Natural killer cell (primary cell): ENCODE data around the gene LIX1L. TPM values are rescaled to one million over a fixed set of nuclear protein-coding genes. Genes with fewer than 3 reads are reported as not detected.

Experiments
- ATAC-seq, 3 donors: fragments of 150-1000 bp in 2 of 3; fragments of 200-7000 bp in 1 of 3; cut with Tn5 transposase; 1 replicate in 1 of 3; 2 replicates in 2 of 3; pipeline ENCODE4 v1.10.0; 2021; ENCODE audit warnings: mild to moderate bottlenecking in 2 of 3, moderate library complexity in 2 of 3
- DNase-seq, 2 donors: peaks; one replicate each; pipeline versions ENCODE4 v3.0.0 to v3.0.0-alpha.2; 2013 to 2021; ENCODE audit warnings: mixed read lengths in 1 of 2
- H3K27ac ChIP-seq: one replicate; pipeline ENCODE4 v1.5.1; 2013; ENCODE audit warnings: mild to moderate bottlenecking, low read length
- H3K27me3 ChIP-seq: one replicate; pipeline ENCODE4 v1.6.1; 2013; ENCODE audit warnings: low read length; ENCODE audit not compliant: control insufficient read depth, insufficient read depth
- H3K36me3 ChIP-seq: one replicate; pipeline ENCODE4 v1.6.1; 2013; ENCODE audit warnings: low read length; ENCODE audit not compliant: control insufficient read depth, insufficient read depth
- H3K4me1 ChIP-seq: one replicate; pipeline ENCODE4 v1.6.1; 2013; ENCODE audit warnings: low read length; ENCODE audit not compliant: control insufficient read depth, insufficient read depth
- H3K4me3 ChIP-seq: one replicate; pipeline ENCODE4 v1.5.1; 2013; ENCODE audit warnings: low read length
- H3K9me3 ChIP-seq: one replicate; pipeline ENCODE4 v1.6.1; 2013; ENCODE audit warnings: low read length; ENCODE audit not compliant: control insufficient read depth, insufficient read depth
- H3K27ac Mint-ChIP-seq, 2 donors: one replicate each; pipeline ENCODE4 v1.8.0; 2022; ENCODE audit warnings: mild to moderate bottlenecking in 2 of 2, mixed read lengths in 2 of 2, moderate library complexity in 1 of 2
- H3K27me3 Mint-ChIP-seq, 2 donors: one replicate each; pipeline ENCODE4 v1.8.0; 2022; ENCODE audit warnings: low read depth in 2 of 2, mixed read lengths in 2 of 2
- H3K36me3 Mint-ChIP-seq: one replicate; pipeline ENCODE4 v1.8.0; 2022; ENCODE audit warnings: mixed read lengths
- H3K4me1 Mint-ChIP-seq, 2 donors: one replicate each; pipeline ENCODE4 v1.8.0; 2022; ENCODE audit warnings: mixed read lengths in 2 of 2
- H3K4me3 Mint-ChIP-seq: one replicate; pipeline ENCODE4 v1.8.0; 2022; ENCODE audit warnings: mild to moderate bottlenecking, moderate library complexity, mixed read lengths
- H3K9me3 Mint-ChIP-seq, 2 donors: one replicate each; pipeline ENCODE4 v1.8.0; 2022; ENCODE audit warnings: mixed read lengths in 2 of 2
- WGBS: methylation state at CpG from one replicate; pipeline ENCODE4 v1.1.7; 2013; ENCODE audit warnings: missing lambda C conversion rate; ENCODE audit not compliant: insufficient coverage; 5-methylcytosine and 5-hydroxymethylcytosine counted together
- intact Hi-C: fragments of 100-400 bp; cut with micrococcal nuclease; formaldehyde crosslinking; loops from one replicate; pipeline ENCODE4 v1.14.2; 2022
- total RNA-seq, 4 donors: library from RNA; stranded (reverse); fragments of 120-200 nt in 1 of 4; gene quantifications; one replicate each; pipeline versions ENCODE4 v1.2.3 to v1.2.4, GENCODE V29; 2013 to 2022
- TF ChIP-seq, protein P1 (sequence below): fragments of 200-600 bp; IDR thresholded peaks from one replicate; pipeline ENCODE4 v1.8.0; 2022; ENCODE audit warnings: antibody characterized with exemption

LIX1L gene
- total RNA-seq, 3 donors from 2014 or later (not counting 1 experiment from before 2014, with no cell fraction given): 33.4 to 41.3 (median 38.2) TPM

DNA sequence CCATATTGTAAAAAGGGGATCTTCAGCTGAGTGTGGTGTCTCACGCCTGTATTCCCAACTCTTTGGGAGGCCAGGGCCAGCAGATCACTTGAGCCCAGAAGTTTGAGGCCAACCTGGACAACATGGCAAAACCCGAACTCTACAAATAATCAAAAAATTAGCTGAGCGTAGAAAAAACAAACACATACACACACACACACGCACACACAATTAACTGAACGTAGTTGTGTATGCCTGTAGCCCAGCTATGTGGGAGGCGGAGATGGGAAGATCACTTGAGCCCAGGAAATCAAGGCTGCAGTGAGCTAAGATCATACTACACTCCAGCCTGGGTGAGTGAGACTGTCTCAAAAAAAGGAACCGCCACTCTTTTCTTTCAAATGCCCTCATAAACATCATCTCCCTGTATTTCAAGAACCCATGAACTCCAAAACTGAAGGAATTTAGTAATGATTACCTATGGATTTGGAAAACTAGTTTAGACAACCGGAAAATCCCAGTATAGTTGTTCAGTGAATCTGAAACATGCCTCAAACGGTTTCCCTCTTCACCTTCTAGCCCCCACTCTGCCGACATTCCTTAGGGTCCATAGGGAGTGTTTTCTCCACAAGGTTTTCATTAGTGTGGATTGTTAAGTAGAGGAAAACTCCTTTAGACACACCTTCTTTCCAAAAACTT is 34.1 kb upstream of the LIX1L start:
- Mint-ChIP-seq H3K27me3 (no peaks in the 10 kb centered on the region), H3K9me3 (no peaks in the 10 kb centered on the region), H3K36me3 (peaks cover 47% of the 10 kb centered on the region), H3K4me1 (peaks cover 60 to 66% of the 10 kb centered on the region in 2 donors), H3K27ac (peak overlapping the region; percentile 97 to 99), H3K4me3 (peak overlapping the region; percentile 97)
- intact Hi-C loops: no loop called here
- Histone ChIP-seq H3K9me3 (no peaks in the 10 kb centered on the region), H3K27ac (peak overlapping the region; percentile 88), H3K36me3 (peaks cover 41% of the 10 kb centered on the region), H3K4me3 (peak overlapping the region; percentile 64), H3K27me3 (no peaks in the 10 kb centered on the region), H3K4me1 (peaks cover 26% of the 10 kb centered on the region)
- TF ChIP-seq, protein P1, sequence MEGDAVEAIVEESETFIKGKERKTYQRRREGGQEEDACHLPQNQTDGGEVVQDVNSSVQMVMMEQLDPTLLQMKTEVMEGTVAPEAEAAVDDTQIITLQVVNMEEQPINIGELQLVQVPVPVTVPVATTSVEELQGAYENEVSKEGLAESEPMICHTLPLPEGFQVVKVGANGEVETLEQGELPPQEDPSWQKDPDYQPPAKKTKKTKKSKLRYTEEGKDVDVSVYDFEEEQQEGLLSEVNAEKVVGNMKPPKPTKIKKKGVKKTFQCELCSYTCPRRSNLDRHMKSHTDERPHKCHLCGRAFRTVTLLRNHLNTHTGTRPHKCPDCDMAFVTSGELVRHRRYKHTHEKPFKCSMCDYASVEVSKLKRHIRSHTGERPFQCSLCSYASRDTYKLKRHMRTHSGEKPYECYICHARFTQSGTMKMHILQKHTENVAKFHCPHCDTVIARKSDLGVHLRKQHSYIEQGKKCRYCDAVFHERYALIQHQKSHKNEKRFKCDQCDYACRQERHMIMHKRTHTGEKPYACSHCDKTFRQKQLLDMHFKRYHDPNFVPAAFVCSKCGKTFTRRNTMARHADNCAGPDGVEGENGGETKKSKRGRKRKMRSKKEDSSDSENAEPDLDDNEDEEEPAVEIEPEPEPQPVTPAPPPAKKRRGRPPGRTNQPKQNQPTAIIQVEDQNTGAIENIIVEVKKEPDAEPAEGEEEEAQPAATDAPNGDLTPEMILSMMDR: no peak
- 78% methylated on average over 6 of the region's 10 CpGs for WGBS
- peak in 1 of 2 donors; percentile 38 for DNase-seq
- ATAC-seq: no peak

DNA sequence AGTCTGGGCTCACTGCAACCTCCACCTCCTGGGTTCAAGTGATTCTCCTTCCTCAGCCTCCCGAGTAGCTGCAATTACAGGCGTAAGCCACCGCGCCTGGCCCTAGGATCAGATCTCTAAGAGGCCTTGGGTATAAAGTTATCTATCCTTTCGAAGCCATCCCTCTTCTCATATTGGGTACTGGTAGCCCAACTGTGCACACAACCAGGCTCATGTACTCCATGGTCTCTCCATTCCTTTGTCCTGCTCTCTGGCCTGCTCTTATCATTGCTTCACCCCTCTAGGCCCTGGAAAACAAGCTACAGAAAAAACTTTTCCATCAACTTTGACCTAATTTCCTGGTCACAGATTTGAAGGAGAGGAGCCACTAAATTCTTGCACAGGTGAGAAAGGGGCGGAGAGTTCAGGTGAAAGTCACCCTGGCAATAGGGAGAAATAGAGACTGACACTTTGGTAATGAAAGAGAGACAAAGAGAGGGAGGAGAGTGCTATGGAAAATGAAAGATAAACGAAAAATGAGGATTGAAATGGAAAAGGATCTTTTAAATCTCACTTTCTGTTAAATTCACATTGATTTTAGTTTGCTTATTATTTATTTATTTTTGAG is 32.5 kb upstream of the LIX1L start:
- peaks cover 63 to 70% of the 10 kb centered on the region in 2 donors for H3K4me1 Mint-ChIP-seq
- no peak for ATAC-seq
- Histone ChIP-seq H3K27me3 (no peaks in the 10 kb centered on the region), H3K27ac (no peak overlapping the region), H3K4me1 (peaks cover 30% of the 10 kb centered on the region), H3K36me3 (peaks cover 37% of the 10 kb centered on the region), H3K9me3 (no peaks in the 10 kb centered on the region), H3K4me3 (no peak overlapping the region)
- peak overlapping the region; percentile 97 for H3K4me3 Mint-ChIP-seq
- H3K36me3 Mint-ChIP-seq: peaks cover 36% of the 10 kb centered on the region
- WGBS: 97% methylated on average over 6 of the region's 7 CpGs
- no peaks in the 10 kb centered on the region for H3K27me3 Mint-ChIP-seq
- peak overlapping the region; percentile 97 to 99 for H3K27ac Mint-ChIP-seq
- TF ChIP-seq, protein P1: no peak
- H3K9me3 Mint-ChIP-seq: no peaks in the 10 kb centered on the region
- peak in 1 of 2 donors; percentile 39 for DNase-seq
- intact Hi-C loops: no loop called here

DNA sequence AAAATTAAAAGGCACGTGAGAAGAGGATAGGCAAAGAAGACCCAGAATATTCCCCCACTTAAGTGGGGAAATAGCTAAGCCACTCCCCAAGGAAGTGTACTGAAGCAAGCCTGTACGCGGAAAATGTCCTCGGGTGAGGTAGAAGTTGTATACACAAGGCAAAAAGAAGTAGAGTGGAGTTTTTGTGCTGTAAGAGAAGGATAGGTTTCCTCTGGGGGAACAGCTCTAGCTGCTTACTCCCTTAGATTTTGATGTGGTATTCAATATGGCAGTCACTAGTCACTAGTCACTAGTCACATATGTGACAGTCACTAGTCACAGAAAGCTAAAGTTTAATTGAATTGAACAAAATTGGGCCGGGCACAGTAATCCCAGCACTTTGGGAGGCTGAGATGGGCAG is 31.0 kb upstream of the LIX1L start:
- H3K36me3 Mint-ChIP-seq: peaks cover 20% of the 10 kb centered on the region
- no peak overlapping the region for H3K4me3 Mint-ChIP-seq
- Histone ChIP-seq H3K36me3 (peaks cover 21% of the 10 kb centered on the region), H3K27ac (peak overlapping the region; percentile 16), H3K4me3 (no peak overlapping the region), H3K4me1 (peaks cover 39% of the 10 kb centered on the region), H3K27me3 (no peaks in the 10 kb centered on the region), H3K9me3 (no peaks in the 10 kb centered on the region)
- no peaks in the 10 kb centered on the region for H3K27me3 Mint-ChIP-seq
- intact Hi-C loops: no loop called here
- peak overlapping the region; percentile 63 to 79 for H3K27ac Mint-ChIP-seq
- TF ChIP-seq, protein P1: no peak
- peak in 1 of 2 donors; percentile 58 for DNase-seq
- WGBS: 59% methylated on average over 4 of the region's 5 CpGs
- peaks cover 62 to 66% of the 10 kb centered on the region in 2 donors for H3K4me1 Mint-ChIP-seq
- ATAC-seq: peak in 1 of 3 donors; percentile 24
- H3K9me3 Mint-ChIP-seq: no peaks in the 10 kb centered on the region
